Measurements from ENCODE around the gene ART3.

- TF ChIP-seq CTCF (IDR thresholded peaks at IDR 0.05; ENCODE audit: low read depth, low read length, poor library complexity, severe bottlenecking), result no peak
- no peak for TF ChIP-seq EZH2phosphoT487 (IDR thresholded peaks at IDR 0.05; ENCODE audit: borderline replicate concordance, low read length)
These were observed 15.6 kb upstream of the ART3 start for GRCh38 chr4:76058888-76059426.

All from DOHH2 (cell line).